C4-2B (cell line): ENCODE measurements around the gene PRKCH.

Experiments used
- CTCF ChIP-seq: fragments of 450-650 bp; conservative IDR thresholded peaks from 2 replicates; pipeline ENCODE4 v1.5.1; 2017; ENCODE audit warnings: mild to moderate bottlenecking
- ZFX ChIP-seq: fragments of 450-650 bp; IDR thresholded peaks from 2 replicates; pipeline ENCODE4 v1.6.1; 2017

GRCh38 chr14:61322799-61323290 is 1.5 kb downstream of the PRKCH start:
- TF ChIP-seq CTCF (no peak), ZFX (no peak)
